Dedifferentiated amniotic fluid mesenchymal stem cell (primary cell): ENCODE measurements around the gene TTR.

Source experiments
- DNase-seq: peaks from one replicate; pipeline ENCODE4 v3.0.0-alpha.2; 2016; ENCODE audit errors: extremely low spot score

Gene TTR

GRCh38 chr18:31579375-31579774, 12.3 kb upstream of the TTR start:
- no peak for DNase-seq

DNA sequence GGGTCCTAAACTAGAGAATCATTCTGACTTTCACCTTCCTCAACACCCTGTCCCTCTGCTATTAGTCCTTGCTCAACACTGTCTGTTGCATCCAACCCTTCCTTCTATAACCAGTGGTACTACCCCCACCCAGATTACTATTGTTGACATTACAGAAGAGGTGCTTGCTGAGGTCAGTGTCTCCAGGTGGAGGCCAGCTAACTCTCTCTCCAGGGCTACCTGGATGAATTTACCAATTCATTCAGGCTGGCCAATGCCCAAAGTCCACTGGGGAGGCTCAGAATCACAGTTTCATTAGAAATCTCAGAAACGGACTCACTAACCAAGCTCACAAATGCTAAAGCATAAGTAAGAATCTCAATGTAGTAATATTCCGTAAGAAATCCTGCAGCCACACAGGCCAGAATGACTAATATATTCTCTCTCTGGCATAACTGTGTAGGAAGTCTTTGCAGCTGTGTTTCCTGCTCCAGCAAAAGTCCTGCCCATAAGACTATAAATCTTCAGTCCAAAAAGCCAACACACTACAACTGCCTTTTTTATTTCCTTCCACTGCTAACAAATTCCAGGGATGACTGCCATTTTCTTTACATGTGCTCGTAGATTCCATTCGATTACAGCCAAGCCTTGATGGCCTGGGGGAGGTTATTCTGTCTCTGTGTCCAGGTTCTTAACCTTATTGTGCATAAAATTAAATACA, 10.0 kb upstream of the TTR start:
- DNase-seq: no peak

DNA sequence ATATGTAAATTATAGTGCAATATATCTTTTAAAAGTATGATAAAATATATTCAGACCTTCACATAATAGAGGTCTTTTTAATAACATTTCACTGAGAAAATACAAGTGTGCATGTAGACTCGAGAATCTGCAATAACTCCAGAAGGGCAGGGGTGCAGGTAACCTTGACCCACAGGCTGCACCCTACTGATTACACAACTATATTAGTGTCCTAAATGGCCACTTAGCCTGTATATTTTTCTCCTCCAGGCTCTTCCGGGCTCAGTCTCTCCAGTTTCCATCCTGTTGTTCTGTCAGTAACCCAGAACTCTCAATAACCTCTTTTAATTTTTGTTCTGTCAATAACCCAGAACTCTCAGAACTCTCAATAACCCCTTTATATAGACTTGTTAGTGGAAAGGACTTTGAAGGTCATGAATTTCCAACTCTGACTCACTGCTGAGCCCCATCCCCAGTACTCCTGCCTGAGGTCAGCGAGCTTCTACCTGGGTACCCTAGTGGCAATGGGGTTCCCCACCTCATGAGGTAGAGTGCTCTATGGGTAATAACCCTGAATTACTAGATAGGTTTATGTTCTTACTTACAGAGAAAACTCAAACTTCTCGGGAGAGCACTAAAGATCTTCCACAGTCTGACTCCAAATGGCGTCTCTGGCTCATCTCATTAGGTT, 8.4 kb upstream of the TTR start:
- DNase-seq: no peak

GRCh38 chr18:31585991-31586390, 5.7 kb upstream of the TTR start:
- DNase-seq: no peak

DNA sequence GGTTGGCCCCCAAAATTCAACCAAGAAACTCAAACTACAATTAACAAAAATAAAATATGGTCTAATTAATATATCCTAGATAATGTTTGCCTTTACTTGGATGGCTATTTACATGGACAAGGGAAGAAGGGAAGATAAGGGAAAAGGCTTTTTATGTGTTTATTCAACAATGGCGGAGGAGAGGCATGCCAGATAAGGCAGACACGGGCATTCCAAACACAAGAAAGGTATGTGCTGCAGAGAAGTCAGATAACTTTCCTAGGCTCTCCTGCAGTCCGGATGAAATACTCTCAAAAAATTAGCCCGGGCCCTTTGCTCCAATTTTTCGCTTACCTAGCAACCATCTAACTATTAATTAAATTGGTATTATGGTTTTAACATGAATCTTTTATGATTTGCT, 5.1 kb upstream of the TTR start:
- no peak for DNase-seq

- no peak for DNase-seq
Measured at GRCh38 chr18:31587529-31587928, 4.1 kb upstream of the TTR start.

- no peak for DNase-seq
Measured at GRCh38 chr18:31590570-31590969, 1.1 kb upstream of the TTR start.

DNA sequence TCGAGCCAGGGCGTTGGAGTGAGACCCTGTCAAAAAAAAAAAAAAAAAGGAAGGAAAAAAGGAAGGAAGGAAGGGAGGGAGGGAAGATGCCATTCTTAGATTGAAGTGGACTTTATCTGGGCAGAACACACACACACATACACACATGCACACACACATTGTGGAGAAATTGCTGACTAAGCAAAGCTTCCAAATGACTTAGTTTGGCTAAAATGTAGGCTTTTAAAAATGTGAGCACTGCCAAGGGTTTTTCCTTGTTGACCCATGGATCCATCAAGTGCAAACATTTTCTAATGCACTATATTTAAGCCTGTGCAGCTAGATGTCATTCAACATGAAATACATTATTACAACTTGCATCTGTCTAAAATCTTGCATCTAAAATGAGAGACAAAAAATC, 564 bp upstream of the TTR start:
- no peak for DNase-seq

GRCh38 chr18:31592506-31593157, 955 bp downstream of the TTR start:
- no peak for DNase-seq

GRCh38 chr18:31595121-31595771, 3.6 kb downstream of the TTR start:
- no peak for DNase-seq

DNA sequence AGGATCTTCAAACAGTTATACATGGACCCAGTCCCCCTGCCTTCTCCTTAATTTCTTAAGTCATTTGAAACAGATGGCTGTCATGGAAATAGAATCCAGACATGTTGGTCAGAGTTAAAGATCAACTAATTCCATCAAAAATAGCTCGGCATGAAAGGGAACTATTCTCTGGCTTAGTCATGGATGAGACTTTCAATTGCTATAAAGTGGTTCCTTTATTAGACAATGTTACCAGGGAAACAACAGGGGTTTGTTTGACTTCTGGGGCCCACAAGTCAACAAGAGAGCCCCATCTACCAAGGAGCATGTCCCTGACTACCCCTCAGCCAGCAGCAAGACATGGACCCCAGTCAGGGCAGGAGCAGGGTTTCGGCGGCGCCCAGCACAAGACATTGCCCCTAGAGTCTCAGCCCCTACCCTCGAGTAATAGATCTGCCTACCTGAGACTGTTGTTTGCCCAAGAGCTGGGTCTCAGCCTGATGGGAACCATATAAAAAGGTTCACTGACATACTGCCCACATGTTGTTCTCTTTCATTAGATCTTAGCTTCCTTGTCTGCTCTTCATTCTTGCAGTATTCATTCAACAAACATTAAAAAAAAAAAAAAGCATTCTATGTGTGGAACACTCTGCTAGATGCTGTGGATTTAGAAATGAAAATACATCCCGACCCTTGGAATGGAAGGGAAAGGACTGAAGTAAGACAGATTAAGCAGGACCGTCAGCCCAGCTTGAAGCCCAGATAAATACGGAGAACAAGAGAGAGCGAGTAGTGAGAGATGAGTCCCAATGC, 4.6 kb downstream of the TTR start:
- DNase-seq: no peak

DNA sequence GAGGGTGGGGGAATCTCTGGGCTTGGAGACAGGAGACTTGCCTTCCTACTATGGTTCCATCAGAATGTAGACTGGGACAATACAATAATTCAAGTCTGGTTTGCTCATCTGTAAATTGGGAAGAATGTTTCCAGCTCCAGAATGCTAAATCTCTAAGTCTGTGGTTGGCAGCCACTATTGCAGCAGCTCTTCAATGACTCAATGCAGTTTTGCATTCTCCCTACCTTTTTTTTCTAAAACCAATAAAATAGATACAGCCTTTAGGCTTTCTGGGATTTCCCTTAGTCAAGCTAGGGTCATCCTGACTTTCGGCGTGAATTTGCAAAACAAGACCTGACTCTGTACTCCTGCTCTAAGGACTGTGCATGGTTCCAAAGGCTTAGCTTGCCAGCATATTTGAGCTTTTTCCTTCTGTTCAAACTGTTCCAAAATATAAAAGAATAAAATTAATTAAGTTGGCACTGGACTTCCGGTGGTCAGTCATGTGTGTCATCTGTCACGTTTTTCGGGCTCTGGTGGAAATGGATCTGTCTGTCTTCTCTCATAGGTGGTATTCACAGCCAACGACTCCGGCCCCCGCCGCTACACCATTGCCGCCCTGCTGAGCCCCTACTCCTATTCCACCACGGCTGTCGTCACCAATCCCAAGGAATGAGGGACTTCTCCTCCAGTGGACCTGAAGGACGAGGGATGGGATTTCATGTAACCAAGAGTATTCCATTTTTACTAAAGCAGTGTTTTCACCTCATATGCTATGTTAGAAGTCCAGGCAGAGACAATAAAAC, 6.5 kb downstream of the TTR start:
- no peak for DNase-seq

DNA sequence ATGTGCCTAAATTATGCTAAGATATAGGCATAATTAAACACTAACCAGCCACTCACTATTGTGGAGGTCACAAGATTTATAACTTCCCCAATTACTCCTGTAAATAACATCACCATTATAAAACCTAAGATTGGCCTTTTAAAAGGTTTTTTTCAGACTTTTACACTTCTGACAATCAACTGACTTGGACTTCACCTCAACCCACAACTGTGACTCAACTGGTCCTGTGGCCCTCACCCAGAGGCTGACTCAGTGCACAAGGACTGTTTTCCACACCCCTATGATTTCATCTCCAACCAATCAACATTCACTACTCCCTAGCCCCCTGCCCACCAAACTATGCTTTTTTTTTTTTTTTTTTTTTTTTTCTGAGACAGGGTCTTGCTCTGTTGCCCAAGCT, 11.6 kb downstream of the TTR start:
- no peak for DNase-seq

- no peak for DNase-seq
Measured at GRCh38 chr18:31606265-31606664, 14.6 kb downstream of the TTR start.

- no peak for DNase-seq
Measured at GRCh38 chr18:31607384-31607783, 15.7 kb downstream of the TTR start.

DNA sequence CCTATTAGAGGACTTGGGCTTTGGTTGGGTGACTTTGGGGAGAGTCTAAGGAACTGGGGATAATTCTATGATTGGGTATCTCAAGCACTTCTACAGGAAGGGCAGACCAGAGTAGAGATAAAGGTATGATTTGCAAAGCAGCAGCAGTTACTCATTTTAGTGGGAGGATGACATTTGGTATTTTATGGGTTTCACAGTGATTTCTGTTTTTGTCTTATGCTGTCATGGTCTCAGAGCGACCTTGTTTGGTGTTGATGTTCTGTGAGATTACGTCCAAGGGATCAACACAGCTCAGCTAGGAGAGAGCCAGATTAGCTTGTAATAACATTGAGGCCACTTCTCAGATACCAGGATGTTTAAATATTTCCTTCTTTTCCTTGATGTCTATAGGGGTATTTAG, 18.2 kb downstream of the TTR start:
- no peak for DNase-seq

- DNase-seq: no peak
Measured at GRCh38 chr18:31610286-31611205, 18.9 kb downstream of the TTR start.

- no peak for DNase-seq
Measured at GRCh38 chr18:31611511-31611910, 19.8 kb downstream of the TTR start.

- DNase-seq: no peak
Measured at GRCh38 chr18:31612124-31612523, 20.4 kb downstream of the TTR start.

DNA sequence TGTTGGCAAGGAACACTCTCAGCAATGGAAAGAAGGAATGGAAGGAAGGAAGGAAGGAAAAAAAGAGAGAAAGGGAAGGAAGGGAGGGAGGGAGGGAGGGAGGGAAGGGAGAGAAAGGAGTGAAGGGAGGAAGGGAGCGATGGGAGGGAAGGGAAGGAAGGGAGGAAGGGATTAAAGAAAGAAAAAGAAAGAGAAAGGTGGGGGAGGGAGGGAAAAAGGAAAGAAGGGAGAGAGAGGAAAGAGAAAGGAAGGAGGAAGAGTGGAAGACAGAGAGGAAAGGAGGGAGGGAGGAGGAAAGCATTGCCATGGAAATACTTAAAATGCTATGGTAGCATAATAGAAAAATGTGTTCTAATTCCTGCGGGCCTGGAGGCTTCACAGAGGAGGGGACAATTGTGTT, 22.4 kb downstream of the TTR start:
- DNase-seq: no peak
